NT2/D1 (cell line): ENCODE results near the gene TMEM253.

Experiments used
- YY1 ChIP-seq: IDR thresholded peaks from 2 replicates; pipeline ENCODE4 v1.6.1; 2011; ENCODE audit not compliant: insufficient read length, insufficient read depth
- ZNF274 ChIP-seq: IDR thresholded peaks from 2 replicates; pipeline ENCODE4 v1.6.1; 2011; ENCODE audit warnings: mild to moderate bottlenecking, low read depth, low read length

- no peak for TF ChIP-seq YY1
- TF ChIP-seq ZNF274: no peak
Measured at GRCh38 chr14:21086908-21087293, 14.0 kb upstream of the TMEM253 start.
